ENCODE data around the gene KCNK16. TPM values are rescaled to one million over a fixed set of nuclear protein-coding genes. Genes with fewer than 3 reads are reported as not detected.

KCNK16 gene
- total RNA-seq, 1 donor from 2014 or later = not detected

GRCh38 chr6:39341352-39341751, 18.9 kb upstream of the KCNK16 start:
- Histone ChIP-seq H3K36me3 (no peaks in the 10 kb centered on the region), H3K4me3 (no peak overlapping the region), H3K9me3 (no peaks in the 10 kb centered on the region), H3K4me1 (peaks cover 35% of the 10 kb centered on the region), H3K27ac (no peak overlapping the region), H3K27me3 (no peaks in the 10 kb centered on the region)
- no peak for TF ChIP-seq CTCF (IDR thresholded peaks at IDR 0.05)
- no peak for ATAC-seq
- intact Hi-C loops (cut with DNase I) = no loop called here
- no peak for DNase-seq

DNA sequence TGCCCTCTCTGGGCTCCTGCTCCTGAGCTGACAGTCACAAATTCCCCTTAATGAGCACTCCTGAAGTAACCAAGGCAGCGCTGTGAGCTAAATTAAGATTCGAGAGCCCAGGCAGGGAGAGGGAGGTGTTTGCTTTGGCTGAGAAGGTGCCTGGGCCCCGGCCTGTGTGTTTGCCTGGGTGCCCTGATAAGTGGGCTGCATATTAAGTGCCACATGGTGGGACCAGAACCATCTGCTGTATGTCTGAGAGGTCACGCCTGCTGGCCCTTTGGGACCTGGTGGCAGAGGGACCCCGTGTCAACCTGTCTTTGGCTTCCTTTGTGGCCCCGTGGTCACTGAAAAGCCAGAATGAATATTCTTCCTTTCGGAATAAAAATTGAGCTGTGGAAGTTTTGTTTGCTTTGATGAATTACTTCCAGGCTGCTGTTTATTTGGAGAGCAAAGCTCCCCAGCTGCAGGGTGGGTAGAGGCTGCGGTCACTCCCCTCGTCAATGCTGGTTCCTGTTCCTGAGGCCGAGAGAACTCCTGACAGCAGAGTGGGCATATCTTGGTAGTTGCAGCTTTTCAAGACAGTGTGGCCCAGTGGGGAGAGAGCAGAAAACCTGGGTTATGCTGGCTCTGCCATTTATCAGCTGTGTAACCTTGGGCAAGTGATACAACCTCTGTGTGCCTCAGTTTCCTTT, 17.5 kb upstream of the KCNK16 start:
- peak; percentile 78 for DNase-seq
- Histone ChIP-seq H3K27ac (peak overlapping the region; percentile 58), H3K27me3 (no peaks in the 10 kb centered on the region), H3K9me3 (no peaks in the 10 kb centered on the region), H3K4me1 (peaks cover 35% of the 10 kb centered on the region), H3K36me3 (no peaks in the 10 kb centered on the region), H3K4me3 (no peak overlapping the region)
- no peak for TF ChIP-seq CTCF (IDR thresholded peaks at IDR 0.05)
- peak; percentile 81 for ATAC-seq
- intact Hi-C loops (cut with DNase I) = no loop called here

DNA sequence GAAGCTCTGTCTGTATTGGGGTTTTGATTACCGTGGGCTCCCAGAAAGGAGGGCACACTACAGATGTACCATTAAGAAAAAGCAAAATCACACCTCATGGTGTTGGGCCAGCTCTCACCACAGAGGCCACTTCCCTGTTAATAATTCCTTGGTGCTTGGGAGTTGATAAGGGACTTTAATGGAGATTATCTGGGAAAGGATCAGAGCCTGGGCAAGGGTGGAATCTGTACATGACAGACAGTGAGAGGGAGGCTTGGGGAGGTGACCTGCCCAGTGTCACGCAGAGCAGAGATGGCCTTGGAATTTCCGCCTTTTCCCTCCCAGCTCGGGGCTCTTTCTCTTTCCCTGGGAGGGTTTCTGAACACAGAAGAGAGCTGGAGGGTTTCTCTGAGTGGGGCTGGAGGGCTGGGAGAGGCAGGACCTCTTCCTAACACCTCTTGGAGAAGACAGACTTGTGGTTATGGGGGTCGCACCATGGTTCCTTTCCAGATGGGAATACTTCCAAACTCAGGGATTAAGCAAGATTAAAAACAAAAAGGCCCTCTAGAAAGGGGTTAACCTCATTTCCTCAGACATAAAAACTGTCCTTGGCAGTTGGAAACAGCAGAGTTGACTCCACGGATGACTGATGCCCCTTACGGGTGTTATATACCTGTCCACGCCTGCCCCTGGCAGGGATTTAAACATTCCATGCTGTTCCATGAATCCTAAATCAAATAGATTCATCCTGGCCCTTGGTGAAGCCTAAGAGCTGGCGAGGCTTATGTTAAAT, 16.8 kb upstream of the KCNK16 start:
- intact Hi-C loops (cut with DNase I) = no loop called here
- no peak overlapping the region for H3K4me3 ChIP-seq
- no peaks in the 10 kb centered on the region for H3K27me3 ChIP-seq
- no peaks in the 10 kb centered on the region for H3K9me3 ChIP-seq
- no peaks in the 10 kb centered on the region for H3K36me3 ChIP-seq
- no peak for TF ChIP-seq CTCF (IDR thresholded peaks at IDR 0.05)
- peak overlapping the region; percentile 58 for H3K27ac ChIP-seq
- DNase-seq (no peak), ATAC-seq (no peak)
- H3K4me1 ChIP-seq = peaks cover 35% of the 10 kb centered on the region

DNA sequence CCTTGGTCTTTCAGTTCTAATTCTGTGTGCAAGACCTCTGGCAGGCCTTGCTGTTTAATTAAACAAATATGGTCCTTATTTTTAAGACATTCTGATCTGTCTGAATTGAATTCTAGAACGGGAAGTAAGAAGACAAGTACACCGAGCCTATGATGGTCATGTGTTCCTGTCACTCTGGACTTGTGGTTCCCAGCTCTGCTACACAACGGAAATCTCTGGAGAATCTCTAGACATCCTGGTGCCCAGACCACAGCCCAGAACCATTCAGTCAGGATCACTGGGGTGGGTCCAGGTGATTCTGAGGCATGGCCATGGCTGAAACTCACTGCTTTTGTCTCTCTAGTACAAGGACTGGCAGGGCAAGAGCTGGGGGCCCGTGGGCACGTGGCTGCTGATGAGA, 15.9 kb upstream of the KCNK16 start:
- Histone ChIP-seq H3K27ac (no peak overlapping the region), H3K36me3 (no peaks in the 10 kb centered on the region), H3K4me3 (no peak overlapping the region), H3K9me3 (no peaks in the 10 kb centered on the region), H3K4me1 (peaks cover 32% of the 10 kb centered on the region), H3K27me3 (no peaks in the 10 kb centered on the region)
- TF ChIP-seq CTCF (IDR thresholded peaks at IDR 0.05) = no peak
- no peak for ATAC-seq
- intact Hi-C loops (cut with DNase I) = no loop called here
- DNase-seq = no peak

DNA sequence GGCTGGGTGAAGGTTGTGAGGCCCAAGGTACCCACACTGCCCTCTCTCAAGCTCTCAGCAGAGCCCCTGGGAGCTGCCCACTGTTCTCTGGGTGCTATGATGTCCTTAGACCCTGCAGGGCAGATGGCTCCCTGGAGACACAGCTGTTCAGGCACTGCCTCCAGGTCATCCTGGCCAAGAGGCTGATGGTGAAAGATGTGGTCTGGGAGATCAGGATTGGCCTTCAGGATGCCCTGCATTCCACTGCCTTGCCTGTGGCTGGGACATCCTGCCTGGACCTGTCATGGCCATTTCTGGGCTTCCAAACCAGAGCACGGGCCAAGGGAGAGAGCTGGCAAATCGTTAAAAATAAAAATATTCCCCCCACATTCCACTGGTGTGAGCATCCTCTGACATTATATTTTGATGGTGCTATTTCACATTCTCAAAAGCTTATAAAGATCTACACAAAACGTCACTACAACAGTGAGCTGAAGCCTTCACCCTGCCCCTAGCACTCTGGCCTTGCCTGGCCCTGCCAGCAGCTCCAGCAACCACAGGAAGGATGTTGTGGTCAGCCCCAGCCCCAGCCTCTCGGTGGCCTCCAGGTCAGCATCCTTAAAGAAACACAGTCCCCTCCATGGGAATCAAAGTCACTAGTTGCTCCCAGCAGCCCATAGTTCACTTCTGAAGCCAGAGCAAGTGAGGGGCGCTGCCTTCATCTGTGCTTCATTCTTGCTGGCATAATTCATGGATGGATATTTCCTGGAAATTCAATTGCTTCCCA, 13.5 kb upstream of the KCNK16 start:
- H3K4me3 ChIP-seq = no peak overlapping the region
- intact Hi-C loops (cut with DNase I) = no loop called here
- ATAC-seq (peak; percentile 44), DNase-seq (no peak)
- H3K27ac ChIP-seq = no peak overlapping the region
- H3K27me3 ChIP-seq = no peaks in the 10 kb centered on the region
- H3K9me3 ChIP-seq = no peaks in the 10 kb centered on the region
- no peak for TF ChIP-seq CTCF (IDR thresholded peaks at IDR 0.05)
- peaks cover 22% of the 10 kb centered on the region for H3K4me1 ChIP-seq
- no peaks in the 10 kb centered on the region for H3K36me3 ChIP-seq

All from upper lobe of right lung (tissue), 1 donor.